Body of pancreas (tissue), 4 donors: ENCODE results near the gene TC2N. TPM values are rescaled to one million over a fixed set of nuclear protein-coding genes. Genes with fewer than 3 reads are reported as not detected.

Source experiments
- ATAC-seq: fragments of 150-250 bp; one replicate; pipeline ENCODE4 v1.9.1; 2016
- DNase-seq, 4 donors: peaks; one replicate each; pipeline ENCODE4 v3.0.0-alpha.2; 2019
- H3K27ac ChIP-seq, 4 donors: fragments of 200-600 bp; sonication (generic); 1 replicate in 3 of 4; 2 replicates in 1 of 4; pipeline versions ENCODE4 v1.5.1 to v1.6.1; 2016 to 2019; ENCODE audit warnings: mild to moderate bottlenecking in 1 of 4, mixed read lengths in 1 of 4, moderate library complexity in 1 of 4
- H3K27me3 ChIP-seq, 2 donors: fragments of 200-600 bp; sonication (generic); one replicate each; pipeline ENCODE4 v1.6.0; 2016; ENCODE audit warnings: mild to moderate bottlenecking in 1 of 2
- H3K36me3 ChIP-seq, 2 donors: fragments of 200-600 bp; sonication (generic); replicated peaks in 1 of 2; 2 replicates each; pipeline ENCODE4 v1.5.1; 2016; ENCODE audit warnings: low read depth in 2 of 2; ENCODE audit not compliant: insufficient read depth in 1 of 2
- H3K4me1 ChIP-seq: fragments of 200-600 bp; sonication (generic); one replicate; pipeline ENCODE4 v1.6.0; 2016
- H3K4me3 ChIP-seq, 2 donors: fragments of 200-600 bp; sonication (generic); 1 replicate in 1 of 2; 2 replicates in 1 of 2; pipeline ENCODE4 v1.5.1; 2016 to 2019
- H3K9me3 ChIP-seq, 3 donors: fragments of 200-600 bp; sonication (generic); 1 replicate in 2 of 3; 2 replicates in 1 of 3; pipeline ENCODE4 v1.5.1; 2016
- POLR2A ChIP-seq, 3 donors: fragments of 450-650 bp; IDR thresholded peaks; one replicate each; pipeline ENCODE4 v1.6.1; 2016; ENCODE audit warnings: antibody characterized with exemption in 3 of 3, mild to moderate bottlenecking in 2 of 3
- WGBS, 2 donors: methylation state at CpG; one replicate each; pipeline ENCODE4 v1.1.5; 2017; 5-methylcytosine and 5-hydroxymethylcytosine counted together
- intact Hi-C: fragments of 100-400 bp; cut with DNase I; formaldehyde crosslinking; loops from one replicate; pipeline ENCODE4 v1.15.1; 2023
- total RNA-seq, 2 donors: library from RNA; depleted of rRNA; stranded (reverse); fragments of >200 nt; gene quantifications; one replicate each; pipeline ENCODE4 v1.1.0, GENCODE V29; 2016
- TF ChIP-seq, protein P1 (sequence below), 7 experiments: fragments of 450-650 bp in 4 of 7; fragments of 200-600 bp in 3 of 7; sonication (generic) in 3 of 7; IDR thresholded peaks; one replicate each; pipeline ENCODE4 v1.5.1; 2016 to 2019; ENCODE audit warnings: antibody characterized with exemption in 7 of 7

Gene TC2N
- total RNA-seq, 2 donors from 2014 or later = 105 to 168 TPM

GRCh38 chr14:91754185-91754584 is 113.2 kb downstream of the TC2N start:
- ATAC-seq (no peak), DNase-seq (no peak)
- no peak for TF ChIP-seq POLR2A (IDR thresholded peaks at IDR 0.05)
- TF ChIP-seq, protein P1, sequence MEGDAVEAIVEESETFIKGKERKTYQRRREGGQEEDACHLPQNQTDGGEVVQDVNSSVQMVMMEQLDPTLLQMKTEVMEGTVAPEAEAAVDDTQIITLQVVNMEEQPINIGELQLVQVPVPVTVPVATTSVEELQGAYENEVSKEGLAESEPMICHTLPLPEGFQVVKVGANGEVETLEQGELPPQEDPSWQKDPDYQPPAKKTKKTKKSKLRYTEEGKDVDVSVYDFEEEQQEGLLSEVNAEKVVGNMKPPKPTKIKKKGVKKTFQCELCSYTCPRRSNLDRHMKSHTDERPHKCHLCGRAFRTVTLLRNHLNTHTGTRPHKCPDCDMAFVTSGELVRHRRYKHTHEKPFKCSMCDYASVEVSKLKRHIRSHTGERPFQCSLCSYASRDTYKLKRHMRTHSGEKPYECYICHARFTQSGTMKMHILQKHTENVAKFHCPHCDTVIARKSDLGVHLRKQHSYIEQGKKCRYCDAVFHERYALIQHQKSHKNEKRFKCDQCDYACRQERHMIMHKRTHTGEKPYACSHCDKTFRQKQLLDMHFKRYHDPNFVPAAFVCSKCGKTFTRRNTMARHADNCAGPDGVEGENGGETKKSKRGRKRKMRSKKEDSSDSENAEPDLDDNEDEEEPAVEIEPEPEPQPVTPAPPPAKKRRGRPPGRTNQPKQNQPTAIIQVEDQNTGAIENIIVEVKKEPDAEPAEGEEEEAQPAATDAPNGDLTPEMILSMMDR (IDR thresholded peaks at IDR 0.05) = no peak
- Histone ChIP-seq H3K4me3 (no peak overlapping the region), H3K27ac (peak overlapping the region in 3 of 4 donors; percentile 70 to 74 (median 71)), H3K36me3 (no peaks in the 10 kb centered on the region), H3K4me1 (peaks cover 72% of the 10 kb centered on the region), H3K9me3 (no peaks in the 10 kb centered on the region), H3K27me3 (no peaks in the 10 kb centered on the region)
- intact Hi-C loops = no loop called here
- 86 to 89% methylated on average over 1 of the region's 1 CpG for WGBS, 2 donors

DNA sequence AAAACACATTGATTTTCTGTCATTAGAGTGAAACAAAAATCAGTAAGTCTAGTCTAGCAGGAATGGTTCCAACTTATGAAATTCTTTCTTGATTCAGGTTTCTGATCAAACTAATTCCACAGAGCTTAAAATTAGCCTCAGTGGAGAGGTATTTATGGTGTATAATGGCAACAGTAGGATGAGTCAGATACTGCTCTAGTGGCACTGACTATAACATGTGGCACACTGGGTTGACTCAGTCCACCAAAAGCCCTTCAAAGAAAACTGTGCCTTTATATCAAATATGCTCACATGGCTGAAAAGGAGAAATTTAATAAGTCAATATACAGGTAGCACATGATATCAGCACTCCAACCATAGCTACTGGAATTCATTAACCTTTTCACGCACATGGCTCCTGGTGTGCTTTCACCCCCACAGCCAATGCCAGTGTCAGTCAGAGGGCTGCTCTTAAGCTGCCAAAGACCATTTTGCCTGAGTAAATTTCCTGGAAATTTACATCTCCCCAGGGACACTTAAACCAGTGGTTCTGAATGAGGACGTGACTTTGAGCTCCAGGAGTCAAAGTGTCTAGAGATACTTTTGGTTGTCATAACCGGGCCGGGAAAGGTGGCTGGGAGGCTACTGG is 113.7 kb downstream of the TC2N start:
- Histone ChIP-seq H3K27ac (peak overlapping the region; percentile 51 to 74 (median 70)), H3K4me3 (no peak overlapping the region), H3K9me3 (no peaks in the 10 kb centered on the region), H3K4me1 (peaks cover 66% of the 10 kb centered on the region), H3K36me3 (no peaks in the 10 kb centered on the region), H3K27me3 (no peaks in the 10 kb centered on the region)
- ATAC-seq = peak; percentile 44
- intact Hi-C loops = no loop called here
- WGBS, 2 donors = 30 to 34% methylated on average over 4 of the region's 4 CpGs
- TF ChIP-seq, protein P1 (IDR thresholded peaks at IDR 0.05) = no peak
- TF ChIP-seq POLR2A (IDR thresholded peaks at IDR 0.05) = no peak
- DNase-seq = no peak

- no peaks in the 10 kb centered on the region for H3K36me3 ChIP-seq
- TF ChIP-seq, protein P1 (IDR thresholded peaks at IDR 0.05) = no peak
- no peak for TF ChIP-seq POLR2A (IDR thresholded peaks at IDR 0.05)
- ATAC-seq = no peak
- intact Hi-C loops = no loop called here
- H3K27ac ChIP-seq = peak overlapping the region; percentile 27 to 74 (median 70)
- no peaks in the 10 kb centered on the region for H3K9me3 ChIP-seq
- H3K4me1 ChIP-seq = peaks cover 59% of the 10 kb centered on the region
- 32 to 33% methylated on average over 1 of the region's 1 CpG for WGBS, 2 donors
- H3K27me3 ChIP-seq = no peaks in the 10 kb centered on the region
- DNase-seq = no peak
- no peak overlapping the region for H3K4me3 ChIP-seq
Measured at GRCh38 chr14:91752961-91753360, 114.4 kb downstream of the TC2N start.

DNA sequence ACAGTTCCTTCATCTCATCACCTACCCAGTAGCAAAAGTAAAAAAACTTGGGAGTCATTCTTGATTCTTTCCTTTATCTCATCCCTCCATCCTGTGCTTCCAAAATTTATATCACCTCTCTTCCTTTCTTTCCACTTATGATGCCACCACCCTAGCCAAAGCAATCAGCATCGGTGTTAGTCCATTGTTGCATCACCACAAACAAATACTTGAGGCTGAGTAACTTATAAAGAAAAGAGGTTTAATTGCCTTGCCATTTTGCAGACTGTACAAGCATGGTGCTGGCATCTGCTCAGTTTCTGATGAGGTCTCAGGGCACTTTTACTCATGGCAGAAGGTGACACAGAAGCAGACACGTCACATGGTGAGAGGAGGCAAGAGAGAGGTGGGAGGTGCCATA is 115.6 kb downstream of the TC2N start:
- peak overlapping the region in 1 of 4 donors; percentile 71 for H3K27ac ChIP-seq
- WGBS, 2 donors = 40 to 68% methylated on average over 2 of the region's 2 CpGs
- no peaks in the 10 kb centered on the region for H3K9me3 ChIP-seq
- ATAC-seq (no peak), DNase-seq (no peak)
- intact Hi-C loops = no loop called here
- no peaks in the 10 kb centered on the region for H3K36me3 ChIP-seq
- H3K27me3 ChIP-seq = no peaks in the 10 kb centered on the region
- no peak overlapping the region for H3K4me3 ChIP-seq
- TF ChIP-seq POLR2A (IDR thresholded peaks at IDR 0.05) = peak in 1 of 3 donors; percentile 5
- TF ChIP-seq, protein P1 (IDR thresholded peaks at IDR 0.05) = no peak
- peaks cover 48% of the 10 kb centered on the region for H3K4me1 ChIP-seq

- Histone ChIP-seq H3K4me3 (no peak overlapping the region), H3K9me3 (no peaks in the 10 kb centered on the region), H3K36me3 (no peaks in the 10 kb centered on the region), H3K4me1 (peaks cover 40% of the 10 kb centered on the region), H3K27me3 (no peaks in the 10 kb centered on the region), H3K27ac (no peak overlapping the region)
- DNase-seq (no peak), ATAC-seq (no peak)
- no peak for TF ChIP-seq POLR2A (IDR thresholded peaks at IDR 0.05)
- TF ChIP-seq, protein P1 (IDR thresholded peaks at IDR 0.05) = no peak
- 87 to 88% methylated on average over 3 of the region's 3 CpGs for WGBS, 2 donors
- intact Hi-C loops = no loop called here
Measured at GRCh38 chr14:91750634-91751198, 116.6 kb downstream of the TC2N start.
